T47D (cell line): ENCODE data around the gene LMAN1.

Source experiments
- DNase-seq, 2 experiments: peaks; one replicate each; pipeline versions ENCODE4 v3.0.0 to v3.0.0-alpha.2; 2011 to 2012; ENCODE audit warnings: low read depth in 1 of 2, low spot score in 1 of 2
- JUND ChIP-seq: IDR thresholded peaks from 2 replicates; pipeline ENCODE4 v1.6.1; 2012; ENCODE audit warnings: low read depth
- in situ Hi-C: cut with HindIII; loops from 2 replicates; pipeline ENCODE4 v1.10.0; 2016; ENCODE audit warnings: low sequenced_read_pairs, low pct_unique_long_range_greater_than_20kb

The LMAN1 gene

GRCh38 chr18:59382383-59382782 is 23.3 kb upstream of the LMAN1 start:
- in situ Hi-C loops = no loop called here
- DNase-seq = no peak
- no peak for TF ChIP-seq JUND

- in situ Hi-C loops = no loop called here
- no peak for TF ChIP-seq JUND
- no peak for DNase-seq
These were observed 22.9 kb upstream of the LMAN1 start for GRCh38 chr18:59381949-59382348.

- DNase-seq = no peak
- in situ Hi-C loops = no loop called here
- TF ChIP-seq JUND = no peak
These were observed 21.6 kb upstream of the LMAN1 start for GRCh38 chr18:59380706-59381105.

- no peak for DNase-seq
- in situ Hi-C loops = no loop called here
- no peak for TF ChIP-seq JUND
These were observed 20.9 kb upstream of the LMAN1 start for GRCh38 chr18:59379772-59380522.

GRCh38 chr18:59377613-59378337 is 18.7 kb upstream of the LMAN1 start:
- TF ChIP-seq JUND = no peak
- in situ Hi-C loops = no loop called here
- no peak for DNase-seq

- no peak for TF ChIP-seq JUND
- in situ Hi-C loops = no loop called here
- DNase-seq = no peak
These were observed 17.4 kb upstream of the LMAN1 start for GRCh38 chr18:59376351-59376935.

GRCh38 chr18:59374128-59374527 is 15.1 kb upstream of the LMAN1 start:
- no peak for TF ChIP-seq JUND
- in situ Hi-C loops = no loop called here
- DNase-seq = no peak

- DNase-seq = no peak
- TF ChIP-seq JUND = no peak
These were observed 13.9 kb upstream of the LMAN1 start for GRCh38 chr18:59372975-59373374.

GRCh38 chr18:59360381-59360780 is 1.3 kb upstream of the LMAN1 start:
- in situ Hi-C loops = no loop called here
- no peak for TF ChIP-seq JUND
- no peak for DNase-seq

More at GRCh38 chr18:59372975-59373374, 13.9 kb upstream of the LMAN1 start:
- in situ Hi-C loops = no loop called here

GRCh38 chr18:59359576-59359952 is 499 bp upstream of the LMAN1 start:
- DNase-seq = peak in 1 of 2 experiments; percentile 7
- no peak for TF ChIP-seq JUND
- in situ Hi-C loops = no loop called here

- DNase-seq = no peak
- TF ChIP-seq JUND = no peak
- in situ Hi-C loops = no loop called here
These were observed 702 bp downstream of the LMAN1 start for GRCh38 chr18:59358414-59358711.

GRCh38 chr18:59357928-59358327 is 1.1 kb downstream of the LMAN1 start:
- no peak for TF ChIP-seq JUND
- in situ Hi-C loops = no loop called here
- DNase-seq = peak in 1 of 2 experiments; percentile 10

GRCh38 chr18:59354731-59355130 is 4.3 kb downstream of the LMAN1 start:
- no peak for TF ChIP-seq JUND
- in situ Hi-C loops = no loop called here

More at GRCh38 chr18:59354731-59355130, 4.3 kb downstream of the LMAN1 start:
- no peak for DNase-seq
